HG03139 (cell line): Measurements from ENCODE around the gene SECISBP2.
A peak's percentile ranks its signal among the peaks of the same experiment; 100 is the strongest.
"Not testable (repeated sequence)": the region's sequence is repeated elsewhere in the genome, so short reads cannot be mapped to it uniquely, and the experiment has no call there.

Source experiments
- ATAC-seq: cut with Tn5 transposase; IDR thresholded peaks from one replicate; pipeline ENCODE4 v1.9.1; 2021; ENCODE audit not compliant: unreplicated experiment

Gene SECISBP2

GRCh38 chr9:89318123-89319014 lies at the start of gene SECISBP2:
TSS of gene SECISBP2 (plus strand) at chr9:89318500. CDS start at chr9:89318577, 77 bp downstream.
- ATAC-seq: peak; percentile 84

- no peak for ATAC-seq
Measured at GRCh38 chr9:89273528-89274279, 44.6 kb upstream of the SECISBP2 start.

GRCh38 chr9:89274838-89275237 lies 43.5 kb upstream of the SECISBP2 start:
- no peak for ATAC-seq

GRCh38 chr9:89276040-89276439 lies 42.3 kb upstream of the SECISBP2 start:
- not testable (repeated sequence) for ATAC-seq

GRCh38 chr9:89277043-89277442 lies 41.3 kb upstream of the SECISBP2 start:
- no peak for ATAC-seq

- ATAC-seq: no peak
Measured at GRCh38 chr9:89277454-89277853, 40.8 kb upstream of the SECISBP2 start.

GRCh38 chr9:89278551-89278950 lies 39.7 kb upstream of the SECISBP2 start:
- ATAC-seq: no peak

- ATAC-seq: no peak
Measured at GRCh38 chr9:89278997-89279739, 39.1 kb upstream of the SECISBP2 start.

- no peak for ATAC-seq
Measured at GRCh38 chr9:89281106-89281505, 37.2 kb upstream of the SECISBP2 start.

GRCh38 chr9:89282248-89282968 lies 35.9 kb upstream of the SECISBP2 start:
- not testable (repeated sequence) for ATAC-seq

GRCh38 chr9:89284076-89284475 lies 34.2 kb upstream of the SECISBP2 start:
- ATAC-seq: no peak

GRCh38 chr9:89291741-89292140 lies 26.6 kb upstream of the SECISBP2 start:
- no peak for ATAC-seq

- ATAC-seq: no peak
Measured at GRCh38 chr9:89293014-89293413, 25.3 kb upstream of the SECISBP2 start.

GRCh38 chr9:89295400-89295799 lies 22.9 kb upstream of the SECISBP2 start:
- no peak for ATAC-seq

GRCh38 chr9:89301996-89302395 lies 16.3 kb upstream of the SECISBP2 start:
- ATAC-seq: not testable (repeated sequence)

GRCh38 chr9:89304020-89304833 lies 14.1 kb upstream of the SECISBP2 start:
- no peak for ATAC-seq

GRCh38 chr9:89304834-89305188 lies 13.5 kb upstream of the SECISBP2 start:
- ATAC-seq: no peak

- ATAC-seq: no peak
Measured at GRCh38 chr9:89305868-89306267, 12.4 kb upstream of the SECISBP2 start.

GRCh38 chr9:89309166-89309565 lies 9.1 kb upstream of the SECISBP2 start:
- ATAC-seq: no peak
